ENCODE data around the gene TMEM151B. TPM values are rescaled to one million over a fixed set of nuclear protein-coding genes. Genes with fewer than 3 reads are reported as not detected.
A peak's percentile ranks its signal among the peaks of the same experiment; 100 is the strongest.

TMEM151B gene
- total and polyA plus RNA-seq, 9 of the 15 experiments (the other 6 are each of a cell fraction or from before 2014, with no cell fraction given): not detected

GRCh38 chr6:44264154-44265006 is 5.9 kb upstream of the TMEM151B start (continued):
- TF ChIP-seq ZNF263 (CRISPR knock-in tag; IDR thresholded peaks at IDR 0.05; ENCODE audit: borderline replicate concordance): peak; percentile 15; the same call in 1 of the 2 replicates
- TF ChIP-seq KLF16 (IDR thresholded peaks at IDR 0.05): no peak
- TF ChIP-seq ZNF133 (CRISPR knock-in tag; IDR thresholded peaks at IDR 0.05): no peak
- TF ChIP-seq ZC3H8 (IDR thresholded peaks at IDR 0.05): no peak
- no peak for TF ChIP-seq ZNF668 (CRISPR knock-in tag; IDR thresholded peaks at IDR 0.05)
- no peak for TF ChIP-seq NFXL1 (CRISPR knock-in tag; IDR thresholded peaks at IDR 0.05)
- TF ChIP-seq RREB1 (CRISPR knock-in tag; IDR thresholded peaks at IDR 0.05): no peak
- TF ChIP-seq FOXP1 (CRISPR knock-in tag; IDR thresholded peaks at IDR 0.05): no peak
- no peak for TF ChIP-seq SMARCC2 (IDR thresholded peaks at IDR 0.05; ENCODE audit: low read depth)
- no peak for TF ChIP-seq ZNF41 (CRISPR knock-in tag; conservative IDR thresholded peaks at IDR 0.05)
- TF ChIP-seq ZNF277 (CRISPR knock-in tag; IDR thresholded peaks at IDR 0.05; ENCODE audit: borderline replicate concordance): no peak
- no peak for TF ChIP-seq ZNF589 (CRISPR knock-in tag; IDR thresholded peaks at IDR 0.05; ENCODE audit: low read depth)
- no peak for TF ChIP-seq ZNF707 (CRISPR knock-in tag; conservative IDR thresholded peaks at IDR 0.05)
- no peak for TF ChIP-seq ZNF696 (CRISPR knock-in tag; conservative IDR thresholded peaks at IDR 0.05)
- no peak for TF ChIP-seq ZNF507 (tag; conservative IDR thresholded peaks at IDR 0.05)
- 0 out of 2 replicates have a peak, but pooled peaks have one; percentile 11 for TF ChIP-seq JUND (IDR thresholded peaks at IDR 0.05; ENCODE audit: borderline replicate concordance, low read depth, low read length)
- TF ChIP-seq JUND (tag; IDR thresholded peaks at IDR 0.05; ENCODE audit: borderline replicate concordance, low read depth, low read length): no peak
- no peak for TF ChIP-seq MTA1 (IDR thresholded peaks at IDR 0.05; ENCODE audit: borderline replicate concordance)
- no peak for TF ChIP-seq MCM3 (IDR thresholded peaks at IDR 0.05)
- TF ChIP-seq RAD51 (IDR thresholded peaks at IDR 0.05; ENCODE audit: borderline replicate concordance, low read depth): peak; percentile 44; the same call in 1 of the 2 replicates
- no peak for TF ChIP-seq ETS1 (conservative IDR thresholded peaks at IDR 0.05; ENCODE audit: control insufficient read depth, low read depth, low read length)
- no peak for TF ChIP-seq NCOA1 (IDR thresholded peaks at IDR 0.05; ENCODE audit: low read depth)

Measured in K562 (cell line).